ENCODE results near the gene SMIM44. TPM values are rescaled to one million over a fixed set of nuclear protein-coding genes. Genes with fewer than 3 reads are reported as not detected.

Gene SMIM44
- total and polyA plus RNA-seq, 9 of the 15 experiments (the other 6 are each of a cell fraction or from before 2014, with no cell fraction given): not detected

- TF ChIP-seq RCOR1 (IDR thresholded peaks at IDR 0.05; ENCODE audit: borderline replicate concordance in 1 of 2, low read depth in 2 of 2, low read length in 2 of 2): 0 out of 4 replicates have a peak, but pooled peaks of 1 of the 2 experiments have one; percentile 9
- no peak for TF ChIP-seq ZKSCAN1 (IDR thresholded peaks at IDR 0.05; ENCODE audit: low read depth, low read length)
- 0 out of 2 replicates have a peak, but pooled peaks have one; percentile 1 for TF ChIP-seq POLR2G (IDR thresholded peaks at IDR 0.05; ENCODE audit: low read depth, low read length)
- peak; percentile 41 for TF ChIP-seq ZBTB33 (CRISPR knock-in tag; IDR thresholded peaks at IDR 0.05)
- TF ChIP-seq MCM5 (IDR thresholded peaks at IDR 0.05; ENCODE audit: low read depth): no peak
- TF ChIP-seq U2AF2 (optimal IDR thresholded peaks at IDR 0.05; ENCODE audit: low read depth, low read length): no peak
- TF ChIP-seq RBM25 (IDR thresholded peaks at IDR 0.05; ENCODE audit: low read depth, low read length, severe bottlenecking): peak; percentile 54
- peak in 1 of 2 experiments; percentile 38; a peak in 2 of 4 replicates for TF ChIP-seq KDM1A (IDR thresholded peaks at IDR 0.05)
- peak; percentile 72; the same call in 1 of the 2 replicates for TF ChIP-seq BCOR (IDR thresholded peaks at IDR 0.05)
- peak; percentile 47; the same call in 1 of the 2 replicates for TF ChIP-seq ADNP (tag; IDR thresholded peaks at IDR 0.05)
- no peak overlapping the region for H3K27ac ChIP-seq (ENCODE audit: extremely low read depth, low read depth, low read length)
- no peak overlapping the region for H2AFZ ChIP-seq (ENCODE audit: low read depth, low read length)
- peaks cover 78% of the 10 kb centered on the region for H3K36me3 ChIP-seq (ENCODE audit: control insufficient read depth, insufficient read depth, low read length)
- ChIA-PET CTCF (ENCODE audit: low intra/inter-chr PET ratio) (no interaction called here), POLR2A (interaction anchor here (0.6 to 1.3 kb wide), 3 partner anchors 9 to 1328 kb away, joined by 3 to 4 read pairs (median 4); no protein-coding TSS in a partner anchor)
- no peak for FAIRE-seq
- no peaks in the 10 kb centered on the region for H3K9me3 ChIP-seq (replicated peaks; ENCODE audit: control insufficient read depth, insufficient read depth, low read depth, low read length)
- H3K9me1 ChIP-seq (ENCODE audit: control insufficient read depth, insufficient read depth, low read length): no peaks in the 10 kb centered on the region
- H3K4me3 ChIP-seq: no peak overlapping the region
- peaks cover 4% of the 10 kb centered on the region for H4K20me1 ChIP-seq (replicated peaks; ENCODE audit: control insufficient read depth, insufficient read depth, low read length)
- no peak overlapping the region for H3K9ac ChIP-seq (ENCODE audit: insufficient read depth in 1 of 2, low read depth in 2 of 2, low read length in 2 of 2)
- no peaks in the 10 kb centered on the region for H3K27me3 ChIP-seq (ENCODE audit: control insufficient read depth in 2 of 2, insufficient read depth in 2 of 2, low read length in 2 of 2)
- intact Hi-C loops (cut with micrococcal nuclease): no loop called here
- H3K4me2 ChIP-seq (ENCODE audit: insufficient read depth, low read length): no peak overlapping the region
- in situ Hi-C loops (cut with MboI): no loop called here
- H3K79me2 ChIP-seq (ENCODE audit: control insufficient read depth, insufficient read depth, low read length): peaks cover 2% of the 10 kb centered on the region; the same call in 2 of the 3 replicates
- peak in 1 of 4 experiments; percentile 10 for DNase-seq (ENCODE audit: extremely low read depth in 1 of 4, low spot score in 3 of 4)
- WGBS (ENCODE audit: insufficient coverage, low coverage, missing lambda C conversion rate): 92% methylated on average over 15 of the region's 15 CpGs
- H3K4me1 ChIP-seq (replicated peaks in 1 of 2; ENCODE audit: control insufficient read depth in 2 of 2, insufficient read depth in 2 of 2, low read length in 2 of 2): peaks cover 0 to 54% of the 10 kb centered on the region in 2 experiments; a peak in 2 of 5 replicates
- BruUV-seq (replicated peaks): no TSS peak
- ATAC-seq: no peak
Measured at GRCh38 chr19:3459965-3460582, 23.2 kb downstream of the SMIM44 start.

All from K562 (cell line).